H1 (cell line): ENCODE results near the gene ITPR3. TPM values are rescaled to one million over a fixed set of nuclear protein-coding genes. Genes with fewer than 3 reads are reported as not detected.
A peak's percentile ranks its signal among the peaks of the same experiment; 100 is the strongest.

ENCODE experiments used
- CTCF ChIA-PET: fragments of 300-600 bp; sonication (Branson Sonifier 250); formaldehyde crosslinking; loops from one replicate; lab custom pipeline; 2021; ENCODE audit not compliant: partially characterized antibody; lab: Charles Lee
- POLR2A ChIA-PET: fragments of 300-600 bp; sonication (Branson Sonifier 250); formaldehyde crosslinking; loops from one replicate; lab custom pipeline; 2021; ENCODE audit warnings: inconsistent platforms; ENCODE audit not compliant: partially characterized antibody; lab: Charles Lee
- DNase-seq, 2 experiments: peaks; one replicate each; pipeline versions ENCODE4 v3.0.0 to v3.0.0-alpha.2; 2010 to 2022; ENCODE audit warnings: low spot score in 2 of 2, low read depth in 1 of 2, mixed read lengths in 1 of 2
- FAIRE-seq: peaks from 2 replicates; lab custom pipeline; 2011; peaks lifted over from hg19 to GRCh38; lab: Jason Lieb, UNC
- H2AFZ ChIP-seq: 2 replicates; pipeline ENCODE4 v1.8.1; 2012; ENCODE audit warnings: low read length, inconsistent platforms
- H2AK5ac ChIP-seq: 2 replicates; pipeline ENCODE4 v1.6.1; 2013; ENCODE audit warnings: low read depth, low read length
- H2BK120ac ChIP-seq: replicated peaks from 2 replicates; pipeline ENCODE3; 2013; ENCODE audit warnings: low read depth, low read length, inconsistent platforms
- H2BK12ac ChIP-seq: 2 replicates; pipeline ENCODE4 v1.6.1; 2013; ENCODE audit warnings: low read depth, low read length
- H2BK15ac ChIP-seq: 2 replicates; pipeline ENCODE4 v1.6.1; 2013; ENCODE audit warnings: low read length
- H2BK20ac ChIP-seq: 2 replicates; pipeline ENCODE4 v1.6.1; 2013; ENCODE audit warnings: low read length
- H2BK5ac ChIP-seq: 2 replicates; pipeline ENCODE4 v1.6.1; 2013; ENCODE audit warnings: low read depth, low read length
- H3K14ac ChIP-seq: 2 replicates; pipeline ENCODE4 v1.6.1; 2013; ENCODE audit warnings: inconsistent platforms; ENCODE audit not compliant: insufficient read length
- H3K18ac ChIP-seq: 2 replicates; pipeline ENCODE4 v1.6.1; 2013; ENCODE audit warnings: low read length; ENCODE audit errors: extremely low read depth
- H3K23ac ChIP-seq: 2 replicates; pipeline ENCODE4 v1.6.1; 2013; ENCODE audit warnings: inconsistent platforms; ENCODE audit not compliant: insufficient read length
- H3K23me2 ChIP-seq: 2 replicates; pipeline ENCODE4 v1.6.1; 2013; ENCODE audit warnings: low read depth, low read length
- H3K27ac ChIP-seq: 2 replicates; pipeline ENCODE4 v1.6.1; 2011; ENCODE audit warnings: low read depth, low read length, inconsistent platforms
- H3K27me3 ChIP-seq, 4 experiments: replicated peaks in 1 of 4; 1 replicate in 1 of 4; 2 replicates in 3 of 4; pipeline versions ENCODE4 v1.6.1 to v1.8.1; 2011 to 2013; ENCODE audit warnings: low read length in 3 of 4, mild to moderate bottlenecking in 3 of 4, inconsistent platforms in 2 of 4, mixed read lengths in 2 of 4, moderate library complexity in 1 of 4; ENCODE audit not compliant: control insufficient read depth in 3 of 4, insufficient read depth in 3 of 4; ENCODE audit errors: extremely low read depth in 1 of 4
- H3K36me3 ChIP-seq, 4 experiments: 2 replicates each; pipeline versions ENCODE4 v1.6.1 to v1.8.1; 2011 to 2013; ENCODE audit warnings: mild to moderate bottlenecking in 4 of 4, low read length in 3 of 4, moderate library complexity in 2 of 4, control low read depth in 1 of 4, inconsistent platforms in 1 of 4; ENCODE audit not compliant: insufficient read depth in 4 of 4, control insufficient read depth in 2 of 4
- H3K4ac ChIP-seq: replicated peaks from 2 replicates; pipeline ENCODE3; 2013; ENCODE audit warnings: low read length, low read depth, mixed read lengths, inconsistent platforms; ENCODE audit not compliant: insufficient read length
- H3K4me1 ChIP-seq, 4 experiments: replicated peaks in 1 of 4; 1 replicate in 1 of 4; 2 replicates in 3 of 4; pipeline versions ENCODE4 v1.6.1 to v1.8.1; 2011 to 2013; ENCODE audit warnings: low read length in 3 of 4, inconsistent platforms in 2 of 4, mixed read lengths in 1 of 4; ENCODE audit not compliant: insufficient read depth in 4 of 4, control insufficient read depth in 3 of 4
- H3K4me2 ChIP-seq, 2 experiments: 2 replicates each; pipeline versions ENCODE4 v1.6.1 to v1.8.1; 2011 to 2013; ENCODE audit warnings: low read depth in 2 of 2, low read length in 2 of 2, control low read depth in 1 of 2, inconsistent platforms in 1 of 2, mild to moderate bottlenecking in 1 of 2; ENCODE audit not compliant: insufficient read depth in 1 of 2
- H3K4me3 ChIP-seq, 4 experiments: fragments of 200-600, 300-600 bp in 1 of 4; sonication (generic), shearing (Covaris generic), sonication (Bioruptor Twin) in 1 of 4; 2 replicates each; pipeline versions ENCODE4 v1.5.1 to v1.8.1; 2011 to 2016; ENCODE audit warnings: low read length in 4 of 4, low read depth in 3 of 4, control low read depth in 2 of 4, inconsistent platforms in 2 of 4, mild to moderate bottlenecking in 2 of 4, mixed read lengths in 1 of 4, moderate library complexity in 1 of 4; ENCODE audit not compliant: insufficient read depth in 2 of 4; ENCODE audit errors: extremely low read depth in 1 of 4
- H3K56ac ChIP-seq: replicated peaks from 2 replicates; pipeline ENCODE3; 2013; ENCODE audit warnings: low read depth, mild to moderate bottlenecking, mixed read lengths, low read length, inconsistent platforms; ENCODE audit not compliant: insufficient read length
- H3K79me1 ChIP-seq: 2 replicates; pipeline ENCODE4 v1.6.1; 2013; ENCODE audit warnings: low read depth, low read length, control low read depth
- H3K79me2 ChIP-seq, 2 experiments: 2 replicates each; pipeline versions ENCODE4 v1.6.1 to v1.8.1; 2012 to 2013; ENCODE audit warnings: low read length in 2 of 2, mild to moderate bottlenecking in 2 of 2, inconsistent platforms in 1 of 2; ENCODE audit not compliant: insufficient read depth in 2 of 2, control insufficient read depth in 1 of 2
- H3K9ac ChIP-seq, 4 experiments: replicated peaks in 1 of 4; 1 replicate in 1 of 4; 2 replicates in 3 of 4; pipeline versions ENCODE4 v1.6.1 to v1.8.1; 2011 to 2013; ENCODE audit warnings: low read depth in 3 of 4, low read length in 3 of 4, control low read depth in 2 of 4, mild to moderate bottlenecking in 2 of 4, moderate library complexity in 2 of 4, inconsistent platforms in 1 of 4; ENCODE audit errors: extremely low read depth in 1 of 4
- H3K9me3 ChIP-seq, 2 experiments: 2 replicates each; pipeline versions ENCODE4 v1.6.1 to v1.8.1; 2012 to 2013; ENCODE audit warnings: mild to moderate bottlenecking in 2 of 2, moderate library complexity in 2 of 2, control low read depth in 1 of 2, inconsistent platforms in 1 of 2, low read depth in 1 of 2, low read length in 1 of 2, mixed read lengths in 1 of 2; ENCODE audit not compliant: insufficient read depth in 2 of 2
- H4K20me1 ChIP-seq, 2 experiments: replicated peaks in 1 of 2; 2 replicates each; pipeline versions ENCODE3 to v1.8.1; 2011 to 2013; ENCODE audit warnings: inconsistent platforms in 2 of 2, low read length in 2 of 2, mild to moderate bottlenecking in 1 of 2; ENCODE audit not compliant: insufficient read depth in 2 of 2, control insufficient read depth in 1 of 2
- H4K5ac ChIP-seq: 2 replicates; pipeline ENCODE4 v1.6.1; 2013; ENCODE audit warnings: low read length, low read depth, mixed read lengths, inconsistent platforms; ENCODE audit not compliant: insufficient read length
- H4K8ac ChIP-seq: 2 replicates; pipeline ENCODE4 v1.8.0; 2013; ENCODE audit warnings: mild to moderate bottlenecking, moderate library complexity, low read length, inconsistent platforms; ENCODE audit not compliant: insufficient read depth; ENCODE audit errors: extremely low read depth
- H4K91ac ChIP-seq: replicated peaks from 2 replicates; pipeline ENCODE3; 2013; ENCODE audit warnings: low read length, mixed read lengths, inconsistent platforms; ENCODE audit not compliant: insufficient read length
- ASH2L ChIP-seq: fragments of 200-600, 300-600 bp; sonication (generic); IDR thresholded peaks from one replicate; pipeline ENCODE4 v1.7.1; 2017; ENCODE audit warnings: low read length
- MAX ChIP-seq: IDR thresholded peaks from 2 replicates; pipeline ENCODE4 v1.6.1; 2012; ENCODE audit warnings: inconsistent platforms
- POLR2A ChIP-seq, 2 experiments: IDR thresholded peaks; 1 replicate in 1 of 2; 2 replicates in 1 of 2; pipeline ENCODE4 v1.6.1; 2011; ENCODE audit warnings: low read depth in 2 of 2, low read length in 2 of 2, mild to moderate bottlenecking in 2 of 2; ENCODE audit errors: control extremely low read depth in 1 of 2
- POLR2AphosphoS5 ChIP-seq: IDR thresholded peaks from 2 replicates; pipeline ENCODE4 v1.6.1; 2011; ENCODE audit warnings: low read depth, low read length
- POU5F1 ChIP-seq: IDR thresholded peaks from 2 replicates; pipeline ENCODE4 v1.6.1; 2011; ENCODE audit warnings: low read depth, mild to moderate bottlenecking, low read length, moderate library complexity
- RXRA ChIP-seq: IDR thresholded peaks from 2 replicates; pipeline ENCODE4 v1.6.1; 2011; ENCODE audit warnings: low read depth, mild to moderate bottlenecking, low read length, moderate library complexity; ENCODE audit not compliant: insufficient read depth
- SAP30 ChIP-seq: fragments of 300-600 bp; sonication (generic); IDR thresholded peaks from 2 replicates; pipeline ENCODE4 v1.7.1; 2012; ENCODE audit warnings: low read length, moderate library complexity, mild to moderate bottlenecking, inconsistent platforms; ENCODE audit not compliant: insufficient read depth, insufficient replicate concordance
- SIN3A ChIP-seq, 2 experiments: IDR thresholded peaks in 1 of 2; conservative IDR thresholded peaks in 1 of 2; 2 replicates each; pipeline ENCODE4 v1.6.1; 2011 to 2012; ENCODE audit warnings: low read length in 2 of 2, improper control_type of control experiment in 1 of 2, low read depth in 1 of 2, mild to moderate bottlenecking in 1 of 2
- SP2 ChIP-seq: IDR thresholded peaks from 2 replicates; pipeline ENCODE4 v1.6.1; 2012; ENCODE audit warnings: mild to moderate bottlenecking, low read length, inconsistent platforms
- SRF ChIP-seq: IDR thresholded peaks from 2 replicates; pipeline ENCODE4 v1.6.1; 2011; ENCODE audit warnings: mild to moderate bottlenecking, low read depth, low read length, moderate library complexity
- TBP ChIP-seq: IDR thresholded peaks from 2 replicates; pipeline ENCODE4 v1.6.1; 2011; ENCODE audit warnings: low read depth, low read length, improper control_type of control experiment
- TCF12 ChIP-seq: IDR thresholded peaks from 2 replicates; pipeline ENCODE4 v1.6.1; 2011; ENCODE audit warnings: low read depth, mild to moderate bottlenecking, low read length
- USF2 ChIP-seq: IDR thresholded peaks from 2 replicates; pipeline ENCODE4 v1.6.1; 2011; ENCODE audit warnings: low read length, improper control_type of control experiment
- YY1 ChIP-seq: IDR thresholded peaks from 2 replicates; pipeline ENCODE4 v1.6.1; 2011; ENCODE audit warnings: low read depth, mild to moderate bottlenecking, low read length
- WGBS, 2 experiments: shearing (Covaris generic) in 1 of 2; methylation state at CpG; one replicate each; pipeline versions ENCODE4 v1.1.6 to v1.1.7; 2013 to 2015; ENCODE audit warnings: low lambda C conversion rate in 2 of 2, mixed read lengths in 2 of 2, inconsistent platforms in 1 of 2, low coverage in 1 of 2, missing lambda C conversion rate in 1 of 2; ENCODE audit not compliant: insufficient replicate concordance in 2 of 2, insufficient coverage in 1 of 2, insufficient read length in 1 of 2; ENCODE audit errors: extremely low coverage in 1 of 2, missing lambda C conversion rate in 1 of 2; 5-methylcytosine and 5-hydroxymethylcytosine counted together
- polyA plus RNA-seq, 7 experiments: library from polyadenylated mRNA; depleted of rRNA in 3 of 7; stranded (reverse) in 5 of 7; unstranded in 2 of 7; fragments of >200 nt in 5 of 7; fragments of 200-250 nt in 2 of 7; gene quantifications; 1 replicate in 5 of 7; 2 replicates in 1 of 7; 4 replicates in 1 of 7; pipeline versions ENCODE4 v1.2.1 to v1.2.3, GENCODE V29; 2011 to 2013; ENCODE audit warnings: missing spikeins in 2 of 7, mixed read lengths in 2 of 7
- total RNA-seq: library from RNA; stranded (reverse); fragmentation: NEBNext Ultra II Directional; extraction: Animal tissue kit (Norgen Biotek cat#: 25700); gene quantifications from 2 replicates; pipeline ENCODE4 v1.2.1, GENCODE V29; 2021

The ITPR3 gene
- total and polyA plus RNA-seq, 2 of the 8 experiments (the other 6 are each of a cell fraction or from before 2014, with no cell fraction given), result 29.1 to 45.7 TPM

GRCh38 chr6:33578164-33578563 is 43.0 kb upstream of the ITPR3 start:
- no peak overlapping the region for H3K27ac ChIP-seq
- peak overlapping the region in 1 of 2 experiments; percentile 25; a peak in 2 of 4 replicates for H3K4me2 ChIP-seq
- no peak overlapping the region for H4K91ac ChIP-seq
- H3K36me3 ChIP-seq, result peaks cover 4 to 25% (median 16%) of the 10 kb centered on the region in 4 experiments
- H3K9me3 ChIP-seq, result no peaks in the 10 kb centered on the region
- ChIA-PET CTCF (interaction anchor here (2.1 kb wide), 1 partner anchor 122 kb away, joined by 9 read pairs; no protein-coding TSS in a partner anchor), POLR2A (no interaction called here)
- H2BK12ac ChIP-seq, result no peak overlapping the region
- no peak overlapping the region for H2BK15ac ChIP-seq
- peaks cover 5% of the 10 kb centered on the region; the same call in 1 of the 2 replicates for H3K23me2 ChIP-seq
- no peak for DNase-seq
- no peak overlapping the region for H3K23ac ChIP-seq
- no peak overlapping the region for H4K5ac ChIP-seq
- peaks cover 5% of the 10 kb centered on the region; the same call in 1 of the 2 replicates for H3K79me1 ChIP-seq
- H3K4me1 ChIP-seq, result peaks cover 0 to 4% (median 3%) of the 10 kb centered on the region in 4 experiments; a peak in 5 of 7 replicates
- H3K18ac ChIP-seq, result no peak overlapping the region
- 93% methylated on average over 7 of the region's 7 CpGs; no CpG with 5 or more reads in 1 of the 2 experiments for WGBS, 2 experiments
- H2AK5ac ChIP-seq, result no peak overlapping the region
- no peak overlapping the region for H3K4me3 ChIP-seq
- peaks cover 0 to 19% of the 10 kb centered on the region in 2 experiments; a peak in 3 of 4 replicates for H3K79me2 ChIP-seq
- H2BK20ac ChIP-seq, result no peak overlapping the region
- H3K4ac ChIP-seq, result no peak overlapping the region
- no peak overlapping the region for H3K14ac ChIP-seq
- no peaks in the 10 kb centered on the region for H4K20me1 ChIP-seq
- H3K27me3 ChIP-seq, result no peaks in the 10 kb centered on the region
- no peak for FAIRE-seq
- no peak overlapping the region for H2BK5ac ChIP-seq
- H4K8ac ChIP-seq, result no peak overlapping the region
- H2BK120ac ChIP-seq, result no peak overlapping the region
- H3K56ac ChIP-seq, result no peak overlapping the region
- H2AFZ ChIP-seq, result no peak overlapping the region
- no peak overlapping the region for H3K9ac ChIP-seq
- no peak for TF ChIP-seq MAX
- TF ChIP-seq POU5F1, result no peak
- TF ChIP-seq ASH2L, result no peak
- no peak for TF ChIP-seq YY1
- no peak for TF ChIP-seq SP2
- TF ChIP-seq POLR2A (IDR thresholded peaks at IDR 0.05; ENCODE audit: control extremely low read depth in 1 of 2, low read depth in 2 of 2, low read length in 2 of 2), result no peak
- no peak for TF ChIP-seq SIN3A (conservative IDR thresholded peaks at IDR 0.05 in 1 of 2, IDR thresholded peaks at IDR 0.05 in 1 of 2; ENCODE audit: low read depth in 1 of 2, low read length in 2 of 2)
- TF ChIP-seq SAP30, result no peak
- no peak for TF ChIP-seq TCF12
- no peak for TF ChIP-seq SRF
- TF ChIP-seq POLR2AphosphoS5, result no peak
- no peak for TF ChIP-seq TBP
- no peak for TF ChIP-seq USF2
- no peak for TF ChIP-seq RXRA
